MG63 (cell line): ENCODE data around the gene SCAND1. TPM values are rescaled to one million over a fixed set of nuclear protein-coding genes. Genes with fewer than 3 reads are reported as not detected.

Source experiments
- DNase-seq: peaks from one replicate; pipeline ENCODE4 v3.0.0-alpha.2; 2020
- H3K27me3 ChIP-seq: fragments of 250-450 bp; sonication (Bioruptor Pico); 2 replicates; pipeline ENCODE4 v1.5.1; 2020; ENCODE audit warnings: mild to moderate bottlenecking, moderate library complexity
- H3K36me3 ChIP-seq: fragments of 250-450 bp; sonication (Bioruptor Pico); 2 replicates; pipeline ENCODE4 v1.5.1; 2020; ENCODE audit warnings: mild to moderate bottlenecking, moderate library complexity
- H3K4me3 ChIP-seq: fragments of 250-450 bp; sonication (Bioruptor Pico); 2 replicates; pipeline ENCODE4 v1.5.1; 2020; ENCODE audit warnings: mild to moderate bottlenecking, moderate library complexity
- H3K9me3 ChIP-seq: fragments of 250-450 bp; sonication (Bioruptor Pico); 2 replicates; pipeline ENCODE4 v1.5.1; 2020; ENCODE audit warnings: mild to moderate bottlenecking, moderate library complexity
- total RNA-seq: library from RNA; depleted of rRNA; stranded (reverse); fragments of >200 nt; shearing (Covaris generic); gene quantifications from 2 replicates; pipeline ENCODE4 v1.2.3, GENCODE V29; 2014; ENCODE audit warnings: low replicate concordance; rRNA removed

The SCAND1 gene
- total RNA-seq, 1 experiment from 2014 or later = 79.0 TPM

DNA sequence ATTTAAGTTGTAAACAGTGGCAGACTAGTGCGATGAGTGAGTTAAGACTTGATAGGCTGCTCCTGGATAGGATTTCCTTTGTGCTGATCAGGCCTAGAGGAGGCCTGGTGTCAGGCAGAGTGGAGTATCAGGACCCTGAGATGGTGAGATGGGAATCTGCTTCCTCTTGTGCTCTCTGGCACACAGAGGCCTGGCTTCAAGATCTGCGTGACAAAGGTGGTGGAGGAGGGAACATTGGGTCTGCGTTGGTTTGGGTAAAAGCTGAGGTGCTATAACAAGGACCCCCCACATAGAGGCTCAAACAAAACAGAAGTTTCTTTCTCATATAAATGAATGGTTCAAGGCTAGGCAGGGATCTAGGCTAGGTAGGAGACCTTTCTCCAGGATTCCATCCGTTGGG lies 20.3 kb downstream of the SCAND1 start:
- H3K36me3 ChIP-seq = peaks cover 69% of the 10 kb centered on the region
- DNase-seq = no peak
- no peak overlapping the region for H3K4me3 ChIP-seq
- H3K9me3 ChIP-seq = no peaks in the 10 kb centered on the region
- H3K27me3 ChIP-seq = no peaks in the 10 kb centered on the region

DNA sequence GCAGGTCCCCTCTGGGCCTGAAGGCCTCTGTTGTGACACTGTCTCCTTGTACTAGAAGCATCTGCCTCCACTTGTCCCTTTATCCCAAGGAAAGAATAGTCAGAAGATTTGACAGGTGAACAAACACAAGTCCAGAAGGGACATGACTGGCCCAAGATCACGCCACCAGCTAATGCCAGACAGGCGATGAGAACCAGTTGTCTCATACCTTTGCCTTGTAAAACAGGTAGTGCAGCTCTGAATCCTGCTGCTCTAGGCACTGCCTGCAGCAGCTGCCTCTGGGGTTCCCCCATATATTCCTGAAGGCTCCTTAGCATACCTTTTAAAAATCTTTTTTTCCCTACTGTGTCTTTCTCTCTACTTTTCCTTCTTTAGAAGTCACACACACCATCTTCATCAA lies 25.0 kb downstream of the SCAND1 start:
- Histone ChIP-seq H3K4me3 (no peak overlapping the region), H3K36me3 (peaks cover 75% of the 10 kb centered on the region), H3K9me3 (no peaks in the 10 kb centered on the region), H3K27me3 (no peaks in the 10 kb centered on the region)
- no peak for DNase-seq

DNA sequence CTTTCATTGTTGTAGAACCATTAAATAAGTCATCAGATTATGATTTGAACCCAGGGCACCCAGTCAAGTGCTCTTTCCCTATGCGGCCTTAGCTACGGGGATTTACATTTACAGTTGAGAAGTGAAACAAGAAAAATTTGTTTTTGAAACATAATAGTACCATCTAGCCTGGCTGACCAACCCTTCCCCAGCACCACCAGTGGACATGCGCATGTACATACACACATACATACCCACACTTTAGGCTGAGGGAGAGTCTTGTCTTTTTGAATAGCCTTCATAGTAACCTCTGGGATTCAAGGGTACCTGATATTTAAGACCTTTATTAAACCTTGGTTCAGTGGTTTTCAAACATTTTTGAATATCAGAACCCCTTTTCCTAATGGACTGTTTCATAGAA lies 33.8 kb downstream of the SCAND1 start:
- H3K36me3 ChIP-seq = peaks cover 73% of the 10 kb centered on the region

DNA sequence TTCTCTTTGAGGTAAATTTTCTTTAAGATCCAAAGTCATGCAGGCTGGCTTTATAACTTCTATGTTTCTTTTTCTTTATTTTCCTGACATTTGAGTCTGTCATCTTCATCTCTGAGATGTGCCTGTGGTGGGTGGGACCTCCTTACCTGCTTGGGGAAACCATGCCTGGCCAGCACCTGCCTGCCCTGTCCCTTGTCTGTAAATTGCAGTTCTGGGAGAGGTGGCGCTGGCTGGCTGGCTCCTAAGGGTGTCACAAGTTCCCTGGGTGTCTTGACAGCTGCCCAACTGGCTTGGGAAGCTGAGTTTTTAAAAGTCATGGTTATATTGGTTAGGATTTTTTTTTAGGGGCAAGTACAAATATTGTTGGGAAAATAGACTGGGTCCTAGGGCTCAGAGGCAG lies 36.3 kb downstream of the SCAND1 start:
- no peak overlapping the region for H3K4me3 ChIP-seq
- DNase-seq = no peak
- H3K36me3 ChIP-seq = peaks cover 80% of the 10 kb centered on the region
- no peaks in the 10 kb centered on the region for H3K9me3 ChIP-seq
- H3K27me3 ChIP-seq = no peaks in the 10 kb centered on the region

More for the DNA sequence above, 33.8 kb downstream of the SCAND1 start:
- no peak for DNase-seq
- Histone ChIP-seq H3K27me3 (no peaks in the 10 kb centered on the region), H3K9me3 (no peaks in the 10 kb centered on the region), H3K4me3 (no peak overlapping the region)

DNA sequence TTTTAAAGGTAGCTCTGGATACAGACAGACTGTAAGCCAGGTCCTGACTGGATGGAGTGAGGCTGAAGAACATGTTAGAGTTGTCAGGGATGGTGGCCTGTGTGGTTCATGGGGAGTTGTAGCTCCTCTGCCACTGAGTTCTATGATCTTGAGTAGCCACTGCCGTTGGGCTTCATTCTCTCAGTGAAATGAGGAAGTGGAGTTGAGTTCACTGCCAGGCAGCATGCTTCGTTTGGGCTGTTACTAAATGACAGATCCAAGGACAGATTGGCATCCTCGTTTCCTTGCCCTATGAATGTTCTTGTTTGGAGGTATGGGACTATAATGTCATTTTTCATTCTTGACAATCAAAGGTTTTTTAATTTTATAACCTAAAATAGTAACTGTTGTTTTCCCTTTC lies 37.2 kb downstream of the SCAND1 start:
- Histone ChIP-seq H3K36me3 (peaks cover 83% of the 10 kb centered on the region), H3K27me3 (no peaks in the 10 kb centered on the region), H3K4me3 (no peak overlapping the region), H3K9me3 (no peaks in the 10 kb centered on the region)
- DNase-seq = no peak

DNA sequence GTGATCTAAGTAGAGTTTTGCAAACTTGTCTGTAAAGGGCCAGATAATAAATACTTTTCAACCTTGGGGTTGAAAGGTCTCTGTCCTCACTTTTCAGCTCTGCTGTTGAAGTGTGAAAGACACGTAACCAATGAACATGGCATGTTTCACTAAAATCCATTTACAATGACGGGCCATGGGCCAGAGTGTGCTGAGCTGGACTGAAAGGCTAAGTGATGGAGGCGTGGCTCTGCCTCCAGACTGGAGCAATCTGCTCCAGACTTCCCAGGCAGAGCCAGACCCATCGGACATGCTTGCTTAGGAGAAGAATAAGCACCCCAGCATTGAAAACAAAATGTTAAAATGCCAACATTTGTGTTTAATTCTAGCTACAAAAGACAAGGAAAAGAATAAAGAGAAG lies 41.4 kb downstream of the SCAND1 start:
- Histone ChIP-seq H3K27me3 (no peaks in the 10 kb centered on the region), H3K9me3 (no peaks in the 10 kb centered on the region; the same call in 1 of the 2 replicates), H3K36me3 (peaks cover 89% of the 10 kb centered on the region), H3K4me3 (no peak overlapping the region)
- no peak for DNase-seq

DNA sequence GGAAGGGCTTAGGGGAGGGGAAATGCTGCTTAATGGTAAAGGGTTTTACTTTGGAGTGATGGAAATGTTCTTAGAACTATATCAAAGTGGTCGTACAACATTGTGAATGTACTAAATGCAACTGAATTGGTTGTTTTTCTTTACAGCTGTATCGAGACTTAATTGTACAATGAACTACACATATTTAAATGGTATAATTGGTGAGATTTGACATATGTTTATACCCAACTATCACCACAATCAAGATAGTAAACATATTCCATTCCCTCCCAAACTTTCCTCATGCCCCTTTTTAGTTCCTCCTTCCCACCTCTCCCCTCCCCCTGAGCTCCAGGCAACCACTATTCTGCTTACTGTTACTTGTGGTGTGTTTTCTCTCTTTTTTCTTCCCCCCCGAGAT lies 44.0 kb downstream of the SCAND1 start:
- Histone ChIP-seq H3K36me3 (peaks cover 87% of the 10 kb centered on the region), H3K9me3 (no peaks in the 10 kb centered on the region; the same call in 1 of the 2 replicates), H3K27me3 (no peaks in the 10 kb centered on the region), H3K4me3 (no peak overlapping the region)
- no peak for DNase-seq

DNA sequence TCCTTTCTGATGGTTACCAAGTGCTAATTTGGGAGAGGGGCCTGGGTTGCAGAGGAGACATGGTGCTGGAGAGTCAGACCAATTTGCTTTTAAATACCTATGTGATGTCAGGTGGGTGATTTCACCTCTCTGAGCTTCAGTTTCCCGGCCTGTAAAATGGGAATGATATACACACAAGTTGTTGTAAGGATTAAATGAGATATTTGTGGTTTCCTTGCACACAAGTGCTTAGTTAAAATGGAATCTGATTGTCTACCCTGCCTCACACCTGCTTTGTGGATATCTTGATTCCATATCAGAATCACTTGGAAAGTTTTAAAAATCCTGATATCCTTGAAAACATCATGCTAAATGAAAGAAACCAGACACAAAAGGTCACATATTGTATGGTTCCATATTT lies 44.5 kb downstream of the SCAND1 start:
- Histone ChIP-seq H3K36me3 (peaks cover 90% of the 10 kb centered on the region), H3K9me3 (no peaks in the 10 kb centered on the region; the same call in 1 of the 2 replicates), H3K27me3 (no peaks in the 10 kb centered on the region), H3K4me3 (no peak overlapping the region)
- DNase-seq = no peak

DNA sequence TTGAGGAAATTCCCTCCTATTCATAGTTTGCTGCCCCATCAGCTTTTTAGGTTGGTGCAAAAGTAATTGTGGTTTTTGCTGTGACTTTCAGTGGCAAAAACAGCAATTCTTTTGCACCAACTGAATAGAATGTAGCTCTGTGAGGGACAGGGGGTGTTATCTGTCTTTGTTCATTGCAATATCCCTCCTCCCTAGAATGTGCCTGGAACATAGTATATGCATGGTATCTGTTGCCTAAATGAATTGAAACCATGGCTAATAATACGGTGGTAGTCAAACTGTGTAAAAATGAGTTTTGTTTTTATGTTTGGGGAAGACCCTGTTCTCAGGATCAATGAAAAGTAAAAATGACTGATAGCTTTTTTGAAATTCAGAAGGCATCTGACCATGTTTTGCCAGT lies 45.1 kb downstream of the SCAND1 start:
- H3K27me3 ChIP-seq = no peaks in the 10 kb centered on the region
- peaks cover 91% of the 10 kb centered on the region for H3K36me3 ChIP-seq
- H3K4me3 ChIP-seq = no peak overlapping the region
- no peak for DNase-seq
- no peaks in the 10 kb centered on the region; the same call in 1 of the 2 replicates for H3K9me3 ChIP-seq

DNA sequence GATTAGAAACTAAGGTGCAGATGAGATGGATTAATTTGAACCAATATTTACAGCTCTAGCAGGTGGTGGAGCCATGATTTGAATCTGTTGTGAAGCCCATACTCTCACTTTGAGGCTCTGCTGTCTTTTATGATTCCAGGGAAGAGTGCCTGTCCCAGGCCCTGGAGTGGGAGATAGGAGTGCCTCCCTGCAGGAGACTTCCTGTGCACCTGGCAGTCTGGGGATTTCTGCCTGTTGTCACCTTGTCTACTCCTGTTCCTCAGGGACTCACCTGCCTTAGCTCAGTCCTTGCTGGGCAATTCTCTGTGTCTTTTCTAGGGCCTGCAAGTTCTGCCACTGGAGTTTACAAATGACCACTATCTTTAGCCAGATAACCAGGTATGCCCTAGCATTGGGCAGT lies 46.3 kb downstream of the SCAND1 start:
- Histone ChIP-seq H3K27me3 (no peaks in the 10 kb centered on the region), H3K9me3 (no peaks in the 10 kb centered on the region; the same call in 1 of the 2 replicates)

DNA sequence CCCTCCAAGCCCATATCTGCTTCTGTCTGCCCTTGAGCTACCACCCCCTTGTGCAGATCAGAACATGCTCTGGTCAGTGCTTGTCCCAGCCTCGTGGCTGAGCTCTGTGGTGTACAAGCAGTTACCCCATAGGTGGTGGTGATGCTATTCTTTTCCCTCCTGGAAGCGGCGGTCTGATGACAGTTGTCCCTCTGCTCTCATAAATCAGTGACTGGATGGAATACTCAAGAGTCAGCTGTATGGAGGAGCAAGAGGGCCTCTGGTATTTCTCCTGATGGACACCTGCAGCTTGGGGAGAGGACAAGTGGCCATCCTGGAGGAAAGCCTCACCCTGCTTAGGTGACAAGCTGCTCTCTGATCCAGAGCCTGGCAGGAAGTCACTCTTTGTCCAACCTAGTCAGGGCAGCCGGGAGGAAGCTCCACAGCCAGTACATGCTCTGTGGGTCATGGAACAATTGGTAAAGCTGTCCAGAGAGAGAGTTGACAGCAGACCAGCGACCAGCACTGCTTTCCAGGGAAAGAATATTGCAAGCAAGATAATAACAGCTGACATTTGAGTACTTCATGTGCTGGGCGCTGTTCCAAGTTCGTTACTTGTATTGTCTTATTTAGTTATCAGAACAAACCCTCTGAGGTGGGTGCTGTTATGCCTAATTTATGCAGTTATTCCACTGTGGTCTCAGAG lies 47.1 kb downstream of the SCAND1 start:
- Histone ChIP-seq H3K9me3 (no peaks in the 10 kb centered on the region; the same call in 1 of the 2 replicates), H3K36me3 (peaks cover 84% of the 10 kb centered on the region), H3K4me3 (no peak overlapping the region), H3K27me3 (no peaks in the 10 kb centered on the region)
- DNase-seq = no peak

More for the DNA sequence above, 46.3 kb downstream of the SCAND1 start:
- no peak for DNase-seq
- Histone ChIP-seq H3K36me3 (peaks cover 87% of the 10 kb centered on the region), H3K4me3 (no peak overlapping the region)

DNA sequence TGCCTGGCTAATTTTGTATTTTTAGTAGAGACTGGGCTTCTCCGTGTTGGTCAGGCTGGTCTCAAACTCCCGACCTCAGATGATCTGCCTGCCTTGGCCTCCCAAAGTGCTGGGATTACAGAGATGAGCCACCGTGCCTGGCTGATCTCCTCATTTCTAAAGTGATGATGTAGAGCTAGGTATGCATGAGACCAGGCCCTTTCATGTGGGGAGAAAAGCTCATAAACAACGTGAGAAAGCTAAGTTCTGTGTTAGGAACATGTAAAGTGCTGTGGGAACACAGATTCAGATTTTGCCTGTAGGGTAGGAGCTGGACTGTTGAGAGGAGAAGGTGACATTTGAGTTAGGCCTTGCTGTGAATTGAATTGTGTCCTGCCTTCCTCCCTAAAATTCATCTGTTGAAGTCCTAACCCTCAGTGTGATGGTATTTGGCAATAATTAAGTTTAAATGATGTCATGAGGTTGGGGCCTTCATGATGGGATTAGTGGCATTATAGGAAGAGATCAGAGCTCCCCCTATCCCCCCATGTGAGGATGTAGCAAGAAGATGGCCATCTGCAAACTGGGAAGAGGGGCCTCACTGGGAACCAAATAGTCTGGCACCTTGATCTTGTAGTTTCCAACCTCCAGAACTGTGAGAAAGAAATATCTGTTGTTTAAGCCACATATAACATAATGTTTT lies 49.2 kb downstream of the SCAND1 start:
- no peak for DNase-seq
- no peaks in the 10 kb centered on the region for H3K27me3 ChIP-seq
- H3K9me3 ChIP-seq = no peaks in the 10 kb centered on the region; the same call in 1 of the 2 replicates
- peaks cover 79% of the 10 kb centered on the region for H3K36me3 ChIP-seq
- H3K4me3 ChIP-seq = no peak overlapping the region

DNA sequence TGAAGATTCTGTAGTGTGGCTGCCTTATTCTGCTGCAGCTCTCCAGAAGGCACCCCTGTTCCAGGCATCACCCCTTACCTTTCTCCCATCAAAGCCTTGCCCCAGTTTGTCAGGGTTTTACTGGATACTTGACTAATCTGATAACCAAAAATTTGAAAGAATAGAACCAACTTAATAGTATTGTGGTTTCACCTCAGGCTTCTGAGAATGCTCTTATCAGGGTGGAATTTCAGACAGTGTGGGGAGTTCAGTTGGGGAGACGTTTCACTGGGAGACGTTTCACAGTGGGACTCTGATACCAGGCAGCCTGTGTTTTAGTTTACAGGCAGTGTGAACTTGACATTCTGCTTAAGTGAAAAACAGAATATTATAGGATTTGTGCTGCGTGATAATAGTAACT lies 50.5 kb downstream of the SCAND1 start:
- Histone ChIP-seq H3K27me3 (no peaks in the 10 kb centered on the region), H3K4me3 (no peak overlapping the region), H3K36me3 (peaks cover 79% of the 10 kb centered on the region), H3K9me3 (no peaks in the 10 kb centered on the region)
- no peak for DNase-seq

Other genes with a start within 250 kb of the SCAND1 start
- gene RBM39, start 212.2 kb downstream of the SCAND1 start, total RNA-seq = 273 and 328 TPM in 2 replicates
- 50.5 and 57.7 TPM in 2 replicates for gene PHF20, start 182.5 kb downstream of the SCAND1 start, total RNA-seq
- gene CNBD2, start 14.1 kb upstream of the SCAND1 start, total RNA-seq = 3.4 TPM in 1 of 2 replicates, not detected in the other
- 11.7 and 22.9 TPM in 2 replicates for gene EPB41L1, start 200.2 kb upstream of the SCAND1 start, total RNA-seq